KMS-11 (cell line): ENCODE results near the gene TPPP.

Experiments used
- H2AFZ ChIP-seq: fragments of 200-600 bp; sonication (generic); 2 replicates; pipeline ENCODE4 v1.6.1; 2016; ENCODE audit warnings: antibody characterized with exemption, mixed run types, low read depth
- H3K27ac ChIP-seq: fragments of 200-600 bp; sonication (generic); 2 replicates; pipeline ENCODE4 v1.6.1; 2016; ENCODE audit warnings: mild to moderate bottlenecking, mixed run types
- H3K27me3 ChIP-seq: fragments of 200-600 bp; sonication (generic); 2 replicates; pipeline ENCODE4 v1.6.1; 2017; ENCODE audit warnings: mild to moderate bottlenecking, low read depth, mixed run types, moderate library complexity; ENCODE audit not compliant: insufficient read depth
- H3K36me3 ChIP-seq: fragments of 200-600 bp; sonication (generic); 2 replicates; pipeline ENCODE4 v1.6.1; 2017; ENCODE audit warnings: mild to moderate bottlenecking, mixed run types; ENCODE audit not compliant: insufficient read depth
- H3K4me1 ChIP-seq: fragments of 200-600 bp; sonication (generic); 2 replicates; pipeline ENCODE4 v1.6.1; 2016; ENCODE audit warnings: mild to moderate bottlenecking, low read depth, mixed run types; ENCODE audit not compliant: poor library complexity, severe bottlenecking
- H3K4me2 ChIP-seq: fragments of 200-600 bp; sonication (generic); 2 replicates; pipeline ENCODE4 v1.7.0; 2016; ENCODE audit warnings: mild to moderate bottlenecking, mixed run types
- H3K4me3 ChIP-seq: fragments of 200-600 bp; sonication (generic); IDR thresholded peaks from 2 replicates; pipeline ENCODE4 v1.6.1; 2017; ENCODE audit warnings: low read depth, low read length, mixed read lengths; ENCODE audit not compliant: insufficient read depth
- H3K79me2 ChIP-seq: fragments of 200-600 bp; sonication (generic); 2 replicates; pipeline ENCODE4 v1.6.1; 2016; ENCODE audit warnings: low read depth, mixed run types; ENCODE audit not compliant: insufficient read depth
- H3K9ac ChIP-seq: fragments of 200-600 bp; sonication (generic); 2 replicates; pipeline ENCODE4 v1.6.1; 2016; ENCODE audit warnings: mild to moderate bottlenecking, mixed run types
- H4K20me1 ChIP-seq: fragments of 200-600 bp; sonication (generic); 2 replicates; pipeline ENCODE4 v1.6.1; 2016; ENCODE audit warnings: mild to moderate bottlenecking, mixed run types; ENCODE audit not compliant: insufficient read depth
- TF ChIP-seq, protein P1 (sequence below): fragments of 200-600 bp; sonication (generic); conservative IDR thresholded peaks from 2 replicates; pipeline ENCODE4 v1.6.1; 2017; ENCODE audit warnings: low read depth, mild to moderate bottlenecking, antibody characterized with exemption, low read length, moderate library complexity, mixed read lengths

The TPPP gene

DNA sequence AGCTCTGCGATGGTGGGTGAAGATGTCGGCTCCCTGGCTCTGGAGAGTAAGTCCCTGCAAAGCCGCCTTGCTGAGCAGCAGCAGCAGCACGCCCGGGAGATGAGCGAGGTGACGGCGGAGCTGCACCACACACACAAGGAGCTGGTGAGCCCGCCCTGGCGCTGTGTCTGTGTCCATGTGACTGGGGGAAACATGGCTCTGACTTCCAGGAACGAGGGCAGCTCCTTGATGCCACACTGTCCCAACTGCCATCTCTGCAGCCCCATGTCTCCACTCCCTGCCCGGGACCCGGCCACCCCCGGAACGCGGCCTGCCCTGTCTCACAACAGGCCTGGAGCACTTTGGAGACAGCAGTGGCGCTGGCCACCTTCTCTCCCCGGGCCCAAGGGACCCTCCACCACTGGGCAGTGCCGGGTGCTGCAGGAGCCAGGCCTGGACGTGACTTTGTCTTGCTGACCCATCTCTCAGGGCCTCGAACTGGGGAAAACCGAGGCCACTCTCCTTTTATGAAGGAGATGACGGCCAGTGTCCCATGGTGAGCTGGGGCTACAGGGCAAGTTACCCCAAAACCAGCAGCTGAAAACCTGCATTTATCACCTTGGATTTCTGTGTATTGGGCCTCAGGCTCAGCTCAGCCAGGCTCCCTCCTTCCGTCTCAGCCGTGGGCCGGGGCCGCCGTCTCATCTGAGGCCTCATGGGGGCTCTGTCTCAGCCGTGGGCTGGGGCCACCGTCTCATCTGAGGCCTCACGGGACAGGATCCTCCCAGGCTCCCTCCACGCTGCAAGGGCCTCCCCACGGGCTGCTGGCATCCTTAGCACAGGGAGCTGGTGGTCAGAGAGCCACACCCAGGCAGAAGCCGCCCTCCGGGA, 52.5 kb downstream of the TPPP start:
- Histone ChIP-seq H4K20me1 (no peaks in the 10 kb centered on the region), H3K79me2 (no peaks in the 10 kb centered on the region), H3K4me3 (no peak overlapping the region), H3K27ac (no peak overlapping the region), H3K4me2 (no peak overlapping the region), H3K27me3 (no peaks in the 10 kb centered on the region), H3K4me1 (no peaks in the 10 kb centered on the region), H2AFZ (no peak overlapping the region), H3K9ac (no peak overlapping the region), H3K36me3 (peaks cover 7% of the 10 kb centered on the region; the same call in 1 of the 2 replicates)
- TF ChIP-seq, protein P1, sequence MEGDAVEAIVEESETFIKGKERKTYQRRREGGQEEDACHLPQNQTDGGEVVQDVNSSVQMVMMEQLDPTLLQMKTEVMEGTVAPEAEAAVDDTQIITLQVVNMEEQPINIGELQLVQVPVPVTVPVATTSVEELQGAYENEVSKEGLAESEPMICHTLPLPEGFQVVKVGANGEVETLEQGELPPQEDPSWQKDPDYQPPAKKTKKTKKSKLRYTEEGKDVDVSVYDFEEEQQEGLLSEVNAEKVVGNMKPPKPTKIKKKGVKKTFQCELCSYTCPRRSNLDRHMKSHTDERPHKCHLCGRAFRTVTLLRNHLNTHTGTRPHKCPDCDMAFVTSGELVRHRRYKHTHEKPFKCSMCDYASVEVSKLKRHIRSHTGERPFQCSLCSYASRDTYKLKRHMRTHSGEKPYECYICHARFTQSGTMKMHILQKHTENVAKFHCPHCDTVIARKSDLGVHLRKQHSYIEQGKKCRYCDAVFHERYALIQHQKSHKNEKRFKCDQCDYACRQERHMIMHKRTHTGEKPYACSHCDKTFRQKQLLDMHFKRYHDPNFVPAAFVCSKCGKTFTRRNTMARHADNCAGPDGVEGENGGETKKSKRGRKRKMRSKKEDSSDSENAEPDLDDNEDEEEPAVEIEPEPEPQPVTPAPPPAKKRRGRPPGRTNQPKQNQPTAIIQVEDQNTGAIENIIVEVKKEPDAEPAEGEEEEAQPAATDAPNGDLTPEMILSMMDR: no peak

DNA sequence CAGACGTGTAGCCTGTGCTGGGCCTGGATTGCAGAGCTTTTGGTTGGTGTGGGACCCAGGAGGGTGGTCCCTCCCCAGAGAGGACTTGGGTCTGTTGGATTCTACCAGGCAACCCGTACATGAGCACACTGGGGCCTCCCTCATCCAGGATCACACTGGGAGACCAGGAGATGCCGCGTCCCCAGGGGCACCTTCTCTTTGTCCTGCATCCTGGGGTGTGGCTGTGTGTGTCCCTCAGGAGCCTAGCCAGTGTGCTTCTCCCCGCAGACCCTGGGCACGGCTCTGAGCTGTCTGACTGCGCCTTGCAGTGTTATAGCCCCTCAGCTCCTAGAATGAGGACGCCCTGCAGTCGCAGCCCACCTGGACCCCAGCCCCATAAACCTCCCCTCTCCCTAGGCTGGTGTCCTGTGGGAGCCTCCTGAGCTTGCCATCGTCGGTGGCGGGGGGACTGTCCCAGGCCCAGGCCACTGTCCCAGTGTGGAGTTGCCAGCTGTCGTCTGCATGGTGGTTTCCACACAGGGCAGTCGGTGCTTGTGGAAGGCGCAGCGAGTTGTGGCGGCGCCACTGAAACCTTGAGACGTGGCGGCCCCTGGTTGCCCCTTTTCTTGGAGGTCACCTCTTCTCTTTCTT, 53.5 kb downstream of the TPPP start:
- H4K20me1 ChIP-seq: no peaks in the 10 kb centered on the region
- no peak overlapping the region for H3K9ac ChIP-seq
- H3K4me1 ChIP-seq: no peaks in the 10 kb centered on the region
- TF ChIP-seq, protein P1: no peak
- H3K27ac ChIP-seq: no peak overlapping the region
- no peak overlapping the region for H2AFZ ChIP-seq
- H3K27me3 ChIP-seq: no peaks in the 10 kb centered on the region; the same call in 1 of the 2 replicates
- H3K36me3 ChIP-seq: peaks cover 12% of the 10 kb centered on the region; the same call in 1 of the 2 replicates
- no peak overlapping the region for H3K4me2 ChIP-seq
- H3K79me2 ChIP-seq: no peaks in the 10 kb centered on the region
- H3K4me3 ChIP-seq: no peak overlapping the region

DNA sequence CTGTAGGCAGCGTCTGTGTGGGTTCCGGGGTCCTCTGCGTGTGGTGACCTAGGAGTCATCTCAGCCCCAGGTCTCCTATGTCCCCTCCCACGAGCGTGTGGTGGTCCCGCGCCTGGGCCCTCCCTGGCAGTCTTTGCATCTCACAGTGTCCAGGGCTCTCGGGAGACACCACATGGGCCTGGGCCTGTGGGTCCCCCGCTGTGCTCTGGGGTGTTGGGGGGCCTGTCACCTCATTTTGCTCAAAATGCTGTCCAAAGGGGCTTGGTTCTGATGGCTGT, 54.0 kb downstream of the TPPP start:
- Histone ChIP-seq H3K27ac (no peak overlapping the region), H3K4me2 (no peak overlapping the region), H3K36me3 (peaks cover 12% of the 10 kb centered on the region; the same call in 1 of the 2 replicates), H3K79me2 (no peaks in the 10 kb centered on the region), H2AFZ (no peak overlapping the region), H3K9ac (no peak overlapping the region), H3K27me3 (no peaks in the 10 kb centered on the region; the same call in 1 of the 2 replicates), H4K20me1 (no peaks in the 10 kb centered on the region), H3K4me3 (no peak overlapping the region), H3K4me1 (no peaks in the 10 kb centered on the region)
- TF ChIP-seq, protein P1: no peak

DNA sequence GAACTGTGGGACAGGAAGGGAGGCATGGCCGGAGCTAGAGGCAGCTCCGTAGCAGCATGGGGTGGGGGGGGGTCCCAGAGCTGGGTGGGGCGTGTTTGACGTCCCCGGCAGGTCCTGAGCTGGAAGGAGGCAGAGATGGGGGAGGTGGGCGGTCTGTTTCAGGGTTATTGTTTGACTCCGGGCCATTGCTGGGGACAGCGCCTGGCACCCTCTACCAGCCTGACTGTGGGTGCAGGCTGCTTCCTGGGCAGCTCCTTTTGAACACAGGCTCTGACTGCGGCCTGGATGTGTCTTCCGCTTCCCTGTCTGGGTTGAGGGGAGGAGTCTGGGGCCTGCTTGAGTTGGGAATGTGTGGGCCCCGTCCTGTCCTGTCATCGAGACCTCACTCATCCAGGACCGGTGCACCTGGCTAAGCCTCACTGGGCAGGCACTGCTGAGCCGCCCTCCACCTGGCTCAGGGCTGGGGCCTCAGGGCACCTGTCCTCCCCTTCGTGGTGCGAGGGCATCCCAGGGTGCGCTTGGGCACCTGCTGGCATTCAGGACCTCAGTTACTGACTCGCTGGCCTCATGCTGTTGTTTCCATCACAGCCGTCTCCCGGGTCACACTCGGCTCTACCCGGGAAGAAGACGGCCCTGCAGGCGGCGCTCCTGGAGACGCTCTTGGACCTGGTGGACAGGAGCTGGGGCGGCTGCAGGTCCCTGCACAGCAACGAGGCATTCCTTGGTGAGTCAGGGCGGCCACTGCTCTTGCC, 54.5 kb downstream of the TPPP start:
- H3K9ac ChIP-seq: no peak overlapping the region
- no peak overlapping the region for H3K4me3 ChIP-seq
- H3K79me2 ChIP-seq: no peaks in the 10 kb centered on the region
- H4K20me1 ChIP-seq: no peaks in the 10 kb centered on the region
- H3K4me2 ChIP-seq: no peak overlapping the region
- H2AFZ ChIP-seq: no peak overlapping the region
- no peaks in the 10 kb centered on the region; the same call in 1 of the 2 replicates for H3K27me3 ChIP-seq
- H3K27ac ChIP-seq: no peak overlapping the region
- no peaks in the 10 kb centered on the region for H3K4me1 ChIP-seq
- peaks cover 12% of the 10 kb centered on the region; the same call in 1 of the 2 replicates for H3K36me3 ChIP-seq
- TF ChIP-seq, protein P1: no peak
